Measurements from ENCODE around the gene GUCY2D. TPM values are rescaled to one million over a fixed set of nuclear protein-coding genes. Genes with fewer than 3 reads are reported as not detected.
A peak's percentile ranks its signal among the peaks of the same experiment; 100 is the strongest.

The GUCY2D gene
- total RNA-seq, 2 experiments from 2014 or later, result not detected

- no peak overlapping the region for H3K4me3 Mint-ChIP-seq
- ChIA-PET CTCF (no interaction called here), POLR2A (no interaction called here)
- no peak overlapping the region for H3K27ac Mint-ChIP-seq
- peaks cover 15% of the 10 kb centered on the region for H3K27me3 Mint-ChIP-seq
- no peaks in the 10 kb centered on the region for H3K9me3 Mint-ChIP-seq
- no peaks in the 10 kb centered on the region for H3K4me1 Mint-ChIP-seq
- no peak for DNase-seq
- no peaks in the 10 kb centered on the region for H3K36me3 Mint-ChIP-seq (ENCODE audit: low read depth)
Measured at GRCh38 chr17:8044819-8045810, 42.7 kb downstream of the GUCY2D start.

- Mint-ChIP-seq H3K27ac (no peak overlapping the region), H3K4me3 (no peak overlapping the region), H3K9me3 (no peaks in the 10 kb centered on the region), H3K27me3 (peaks cover 5% of the 10 kb centered on the region), H3K4me1 (no peaks in the 10 kb centered on the region), H3K36me3 (ENCODE audit: low read depth) (no peaks in the 10 kb centered on the region)
- ChIA-PET POLR2A (no interaction called here), CTCF (interaction anchor here (1.1 kb wide), 1 partner anchor 9 kb away, joined by 4 read pairs; no protein-coding TSS in a partner anchor)
- no peak for DNase-seq
Measured at GRCh38 chr17:8046306-8046928, 44.0 kb downstream of the GUCY2D start.

DNA sequence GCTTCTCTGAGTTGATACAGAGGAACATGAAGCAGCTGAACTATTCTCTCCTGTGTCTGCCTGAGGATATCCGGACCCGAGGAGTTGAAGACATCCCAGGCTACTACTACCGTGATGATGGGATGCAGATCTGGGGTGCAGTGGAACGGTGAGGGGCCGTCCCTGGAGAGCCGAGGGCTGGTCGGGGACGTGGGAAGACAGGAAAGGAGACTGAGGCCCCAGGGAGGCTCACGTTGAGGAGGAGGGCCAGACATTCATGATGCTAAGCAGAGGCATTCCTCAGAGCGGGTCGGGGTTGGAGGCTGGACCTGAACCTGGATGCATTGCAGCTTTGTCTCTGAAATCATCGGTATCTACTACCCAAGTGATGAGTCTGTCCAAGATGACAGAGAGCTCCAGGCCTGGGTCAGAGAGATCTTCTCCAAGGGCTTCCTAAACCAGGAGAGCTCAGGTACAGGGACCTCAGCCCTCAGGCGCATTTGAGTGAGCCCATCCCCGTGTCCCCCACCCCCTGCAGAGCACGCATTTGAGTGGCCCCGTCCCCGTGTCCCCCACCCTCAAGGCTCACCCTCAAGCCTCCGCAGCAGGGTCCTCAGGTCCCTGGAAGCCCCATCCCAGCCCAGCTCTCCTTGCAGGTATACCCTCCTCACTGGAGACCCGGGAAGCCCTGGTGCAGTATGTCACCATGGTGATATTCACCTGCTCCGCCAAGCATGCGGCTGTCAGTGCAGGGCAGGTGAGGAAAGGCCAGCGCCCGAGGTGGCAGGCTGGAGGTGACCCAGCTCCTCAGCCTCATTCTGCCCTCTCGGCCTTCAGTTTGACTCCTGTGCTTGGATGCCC is 44.7 kb downstream of the GUCY2D start:
- ChIA-PET CTCF (interaction anchor here (1.1 kb wide), 1 partner anchor 10 kb away, joined by 4 read pairs; no protein-coding TSS in a partner anchor), POLR2A (no interaction called here)
- Mint-ChIP-seq H3K4me1 (no peaks in the 10 kb centered on the region), H3K36me3 (ENCODE audit: low read depth) (no peaks in the 10 kb centered on the region), H3K9me3 (no peaks in the 10 kb centered on the region), H3K4me3 (no peak overlapping the region), H3K27me3 (peaks cover 5% of the 10 kb centered on the region), H3K27ac (no peak overlapping the region)
- DNase-seq, result no peak

DNA sequence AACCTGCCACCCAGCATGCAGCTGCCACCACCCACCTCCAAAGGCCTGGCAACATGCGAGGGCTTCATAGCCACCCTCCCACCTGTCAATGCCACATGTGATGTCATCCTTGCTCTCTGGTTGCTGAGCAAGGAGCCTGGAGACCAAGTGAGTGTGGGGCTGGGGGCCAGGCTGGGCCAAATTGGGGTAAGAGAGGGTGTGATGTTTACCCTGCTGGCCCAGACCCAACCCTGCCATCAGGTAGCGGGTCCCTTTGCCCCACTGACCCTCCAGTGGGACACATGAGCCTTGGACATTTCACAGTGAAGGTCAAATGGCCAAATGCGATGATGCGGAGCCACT is 45.3 kb downstream of the GUCY2D start:
- no peak overlapping the region for H3K4me3 Mint-ChIP-seq
- POLR2A ChIA-PET, result interaction anchor here (0.9 kb wide), 1 partner anchor 12 kb away, joined by 3 read pairs; no protein-coding TSS in a partner anchor

GRCh38 chr17:8048236-8048635 is 45.8 kb downstream of the GUCY2D start:
- ChIA-PET CTCF (interaction anchor here (0.6 kb wide), 1 partner anchor 10 kb away, joined by 3 read pairs; no protein-coding TSS in a partner anchor), POLR2A (interaction anchor here (0.9 kb wide), 1 partner anchor 11 kb away, joined by 3 read pairs; no protein-coding TSS in a partner anchor)
- H3K9me3 Mint-ChIP-seq, result no peaks in the 10 kb centered on the region
- no peaks in the 10 kb centered on the region for H3K4me1 Mint-ChIP-seq
- no peak overlapping the region for H3K27ac Mint-ChIP-seq
- no peaks in the 10 kb centered on the region for H3K36me3 Mint-ChIP-seq (ENCODE audit: low read depth)
- H3K4me3 Mint-ChIP-seq, result no peak overlapping the region
- DNase-seq, result no peak
- H3K27me3 Mint-ChIP-seq, result peaks cover 5% of the 10 kb centered on the region

More for the DNA sequence above, 45.3 kb downstream of the GUCY2D start:
- H3K27ac Mint-ChIP-seq, result no peak overlapping the region
- H3K36me3 Mint-ChIP-seq (ENCODE audit: low read depth), result no peaks in the 10 kb centered on the region
- no peak for DNase-seq
- no peaks in the 10 kb centered on the region for H3K9me3 Mint-ChIP-seq
- CTCF ChIA-PET, result no interaction called here
- H3K27me3 Mint-ChIP-seq, result peaks cover 5% of the 10 kb centered on the region
- no peaks in the 10 kb centered on the region for H3K4me1 Mint-ChIP-seq

DNA sequence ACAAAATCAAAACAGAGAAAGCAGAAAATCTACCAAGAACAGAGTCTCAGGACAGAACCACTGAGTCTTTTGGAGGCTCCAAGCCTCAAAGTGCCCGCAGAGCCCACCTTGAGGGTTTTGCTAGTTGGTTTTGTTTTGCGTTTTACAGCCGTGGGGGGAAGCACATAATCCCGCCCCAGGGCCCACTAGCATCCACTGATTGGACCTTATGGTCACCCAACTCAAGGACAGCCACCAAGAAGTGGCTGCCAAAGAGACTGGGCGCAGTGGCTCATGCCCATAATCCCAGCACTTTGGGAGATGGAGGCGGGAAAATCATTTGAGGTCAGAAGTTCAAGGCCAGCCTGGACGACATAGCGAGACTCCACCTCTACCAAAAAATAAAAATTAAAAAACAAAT is 46.3 kb downstream of the GUCY2D start:
- Mint-ChIP-seq H3K36me3 (ENCODE audit: low read depth) (no peaks in the 10 kb centered on the region), H3K27me3 (peaks cover 5% of the 10 kb centered on the region), H3K4me1 (no peaks in the 10 kb centered on the region), H3K4me3 (no peak overlapping the region), H3K9me3 (no peaks in the 10 kb centered on the region), H3K27ac (no peak overlapping the region)
- DNase-seq, result no peak
- ChIA-PET POLR2A (no interaction called here), CTCF (interaction anchor here (0.6 to 1.2 kb wide), 2 partner anchors 11 to 38 kb away, joined by 4 to 6 read pairs; no protein-coding TSS in a partner anchor)

GRCh38 chr17:8051831-8052230 is 49.4 kb downstream of the GUCY2D start:
- Mint-ChIP-seq H3K4me3 (no peak overlapping the region), H3K27me3 (peaks cover 9% of the 10 kb centered on the region)

GRCh38 chr17:8052256-8053252 is 50.1 kb downstream of the GUCY2D start:
- Mint-ChIP-seq H3K4me1 (peaks cover 23% of the 10 kb centered on the region), H3K9me3 (no peaks in the 10 kb centered on the region), H3K27ac (no peak overlapping the region), H3K27me3 (peaks cover 16% of the 10 kb centered on the region), H3K4me3 (no peak overlapping the region), H3K36me3 (ENCODE audit: low read depth) (no peaks in the 10 kb centered on the region)
- no peak for DNase-seq
- POLR2A ChIA-PET, result no interaction called here
- CTCF ChIA-PET, result no interaction called here

More at GRCh38 chr17:8051831-8052230, 49.4 kb downstream of the GUCY2D start:
- ChIA-PET POLR2A (no interaction called here), CTCF (interaction anchor here (1.0 kb wide), 1 partner anchor 9 kb away, joined by 3 read pairs; no protein-coding TSS in a partner anchor)
- DNase-seq, result no peak
- Mint-ChIP-seq H3K4me1 (peaks cover 17% of the 10 kb centered on the region), H3K36me3 (ENCODE audit: low read depth) (no peaks in the 10 kb centered on the region), H3K27ac (no peak overlapping the region), H3K9me3 (no peaks in the 10 kb centered on the region)

DNA sequence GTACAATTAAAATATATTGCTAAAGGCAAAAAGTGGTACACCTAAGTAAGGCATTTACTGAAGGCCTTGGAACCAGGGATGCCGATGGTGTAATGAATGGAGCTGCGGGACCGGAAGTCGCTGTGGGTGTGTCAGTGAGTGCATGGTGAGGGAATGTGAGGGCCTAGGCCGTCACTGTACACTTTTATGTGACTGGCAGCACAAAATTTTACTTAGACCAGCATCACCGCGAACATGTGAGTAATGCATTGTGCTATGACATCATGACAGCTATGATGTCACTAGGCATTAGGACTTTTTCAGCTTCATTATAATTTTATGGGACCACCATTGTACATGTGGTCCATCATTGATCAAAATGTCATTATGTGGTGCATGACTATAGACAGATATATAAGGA is 51.2 kb downstream of the GUCY2D start:
- POLR2A ChIA-PET, result interaction anchor here (0.6 kb wide), 1 partner anchor 57 kb away, joined by 3 read pairs; no protein-coding TSS in a partner anchor
- CTCF ChIA-PET, result interaction anchor here (1.0 kb wide), 1 partner anchor 12 kb away, joined by 3 read pairs; no protein-coding TSS in a partner anchor
- H3K36me3 Mint-ChIP-seq (ENCODE audit: low read depth), result no peaks in the 10 kb centered on the region
- no peak overlapping the region for H3K27ac Mint-ChIP-seq
- H3K4me1 Mint-ChIP-seq, result peaks cover 24% of the 10 kb centered on the region
- DNase-seq, result no peak
- peaks cover 19% of the 10 kb centered on the region for H3K27me3 Mint-ChIP-seq
- no peaks in the 10 kb centered on the region for H3K9me3 Mint-ChIP-seq
- H3K4me3 Mint-ChIP-seq, result no peak overlapping the region

DNA sequence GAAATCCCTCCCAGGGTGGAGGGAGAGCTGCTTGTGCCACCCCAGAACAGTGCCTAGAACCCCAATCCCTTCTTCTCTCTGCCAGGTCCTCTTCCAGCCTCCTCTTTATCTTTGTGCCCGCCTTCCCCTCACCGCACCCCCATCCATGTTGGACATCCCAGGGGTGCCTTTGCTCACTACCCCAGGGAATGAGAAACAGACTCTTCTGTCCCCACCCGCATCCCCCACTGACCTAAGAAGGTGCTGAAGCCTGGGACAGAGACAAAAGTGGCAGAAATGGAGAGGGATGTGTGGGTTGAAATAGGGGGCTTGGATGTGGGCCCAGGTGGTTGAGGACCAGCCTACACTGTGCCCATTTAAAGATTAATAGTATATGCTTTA is 53.4 kb downstream of the GUCY2D start:
- H3K27ac Mint-ChIP-seq, result no peak overlapping the region
- no peaks in the 10 kb centered on the region for H3K36me3 Mint-ChIP-seq (ENCODE audit: low read depth)
- DNase-seq, result no peak
- CTCF ChIA-PET, result interaction anchor here (1.0 to 8.6 kb wide), 12 partner anchors 10 to 313 kb away, joined by 3 to 149 read pairs (median 10); partner anchors contain the start of genes ALOXE3 and RNF227
- H3K4me3 Mint-ChIP-seq, result no peak overlapping the region
- POLR2A ChIA-PET, result interaction anchor here (0.6 to 1.6 kb wide), 4 partner anchors 14 to 63 kb away, joined by 3 to 7 read pairs (median 4); no protein-coding TSS in a partner anchor
- peaks cover 27% of the 10 kb centered on the region for H3K4me1 Mint-ChIP-seq
- H3K27me3 Mint-ChIP-seq, result peaks cover 40% of the 10 kb centered on the region
- no peaks in the 10 kb centered on the region for H3K9me3 Mint-ChIP-seq

DNA sequence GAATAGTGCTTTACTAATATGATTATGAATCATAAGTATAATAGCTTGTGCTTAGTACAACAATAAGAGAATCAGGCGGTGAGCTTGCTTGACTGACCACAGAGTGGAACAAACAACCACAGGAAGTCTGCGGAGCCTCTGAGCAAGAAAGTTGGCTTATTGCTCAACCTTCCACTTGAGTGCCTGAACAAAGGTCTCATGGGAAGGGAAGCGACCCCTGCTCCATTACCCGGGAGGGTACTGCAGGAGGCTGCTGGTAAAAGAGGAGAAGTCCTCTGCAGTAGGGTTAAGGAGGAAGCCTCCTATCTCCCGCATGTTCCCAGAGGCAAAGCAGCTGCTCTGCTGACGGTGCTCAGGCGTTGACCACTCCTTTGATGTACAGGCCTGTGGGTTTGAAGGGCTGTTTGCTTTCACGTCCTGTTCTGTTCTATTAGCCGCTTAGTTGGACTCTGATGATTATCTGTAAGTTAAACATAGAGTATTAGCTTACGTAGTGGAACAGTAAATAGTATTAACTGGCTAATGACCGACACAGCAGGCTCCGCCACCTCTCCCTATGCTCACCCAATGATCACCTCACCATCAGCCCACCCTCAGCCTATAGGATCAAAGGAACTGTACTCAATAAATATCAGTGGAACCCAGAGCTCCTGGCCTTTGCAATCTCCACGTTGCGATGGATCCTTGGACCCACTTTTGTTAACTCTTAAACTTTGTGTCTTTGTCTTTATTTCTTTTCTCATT is 54.0 kb downstream of the GUCY2D start:
- no peaks in the 10 kb centered on the region for H3K9me3 Mint-ChIP-seq
- no peaks in the 10 kb centered on the region for H3K36me3 Mint-ChIP-seq (ENCODE audit: low read depth)
- H3K4me1 Mint-ChIP-seq, result peaks cover 27% of the 10 kb centered on the region
- peak; percentile 76 for DNase-seq
- H3K27me3 Mint-ChIP-seq, result peaks cover 45% of the 10 kb centered on the region
- POLR2A ChIA-PET, result interaction anchor here (1.3 to 1.6 kb wide), 4 partner anchors 15 to 117 kb away, joined by 3 to 7 read pairs (median 4); no protein-coding TSS in a partner anchor
- CTCF ChIA-PET, result interaction anchor here (1.0 to 8.6 kb wide), 15 partner anchors 10 to 313 kb away, joined by 3 to 149 read pairs (median 7); partner anchors contain the start of genes ALOXE3 and RNF227
- H3K27ac Mint-ChIP-seq, result no peak overlapping the region
- no peak overlapping the region for H3K4me3 Mint-ChIP-seq

All from activated CD4-positive, alpha-beta memory T cell treated with anti-CD3 and anti-CD28 coated beads, Interleukin-2, amount 10 ng/mL, durations not matched to agents 7 days and 5 days (primary cell).